HG03280 (cell line): Measurements from ENCODE around the gene IL9.

Source experiments
- ATAC-seq: cut with Tn5 transposase; IDR thresholded peaks from one replicate; pipeline ENCODE4 v1.9.1; 2021; ENCODE audit warnings: mild to moderate bottlenecking, moderate library complexity; ENCODE audit not compliant: unreplicated experiment

The IL9 gene

GRCh38 chr5:135894276-135894675 lies 1.4 kb downstream of the IL9 start:
- ATAC-seq, result no peak

DNA sequence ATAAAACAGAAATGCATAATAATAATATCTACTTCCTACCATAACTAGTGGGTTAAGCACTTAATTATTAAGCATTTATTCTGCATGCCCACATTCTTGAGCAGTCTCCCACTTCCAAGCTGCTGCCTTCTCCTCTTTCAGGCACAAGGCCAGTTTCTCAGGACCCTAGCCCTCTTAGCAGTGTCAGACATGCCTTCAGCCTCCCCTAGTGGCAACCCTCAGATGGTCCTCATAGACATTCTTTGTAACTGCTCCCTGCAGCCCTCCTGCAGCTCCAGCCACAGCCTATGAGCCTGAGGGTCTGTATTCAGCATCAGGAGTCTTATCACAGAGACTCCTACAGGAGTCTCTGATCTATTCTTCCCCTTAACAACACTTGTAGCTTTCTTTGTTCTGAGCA lies 3.9 kb downstream of the IL9 start:
- no peak for ATAC-seq

DNA sequence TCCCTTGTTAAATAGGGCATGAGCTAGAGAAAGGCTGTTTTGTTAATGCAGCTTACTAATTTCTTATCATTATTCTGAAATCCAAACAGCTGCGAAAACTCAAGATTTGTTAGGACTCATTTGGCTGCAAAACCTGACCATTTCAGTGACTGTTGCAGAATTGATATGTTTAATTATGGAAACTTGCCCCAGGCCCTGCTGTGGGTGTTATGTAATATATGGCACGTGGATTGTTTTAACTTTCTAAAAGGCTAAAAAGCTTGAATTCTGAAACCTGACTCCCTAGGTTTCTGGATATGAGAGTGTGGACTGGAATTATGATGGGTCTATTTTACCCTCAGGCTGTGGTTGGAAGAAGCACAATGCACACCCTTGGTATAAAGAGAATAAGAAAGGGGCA lies 4.4 kb downstream of the IL9 start:
- no peak for ATAC-seq

DNA sequence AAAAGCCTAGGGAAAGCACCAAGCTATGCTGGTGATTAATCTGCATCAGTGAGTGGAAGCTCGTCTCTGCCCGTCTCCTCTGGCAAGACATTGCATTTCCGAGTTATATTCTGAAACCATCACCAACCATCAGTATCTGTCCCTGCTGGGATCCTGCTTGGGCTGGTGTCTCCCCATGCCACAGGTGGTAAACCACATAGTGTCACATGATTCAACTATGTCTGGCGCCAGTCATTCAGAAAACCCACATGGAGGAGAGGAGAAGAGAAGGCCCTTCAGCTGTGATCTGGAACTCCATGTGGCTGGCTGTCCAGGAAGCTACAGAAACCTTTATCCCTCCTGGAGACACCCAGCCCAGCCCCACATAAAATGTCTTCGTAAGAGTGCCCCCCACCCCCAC lies 4.8 kb downstream of the IL9 start:
- no peak for ATAC-seq

- ATAC-seq, result no peak
Observed at GRCh38 chr5:135890296-135890695, 5.3 kb downstream of the IL9 start.

GRCh38 chr5:135887881-135888614 lies 7.6 kb downstream of the IL9 start:
- ATAC-seq, result no peak

DNA sequence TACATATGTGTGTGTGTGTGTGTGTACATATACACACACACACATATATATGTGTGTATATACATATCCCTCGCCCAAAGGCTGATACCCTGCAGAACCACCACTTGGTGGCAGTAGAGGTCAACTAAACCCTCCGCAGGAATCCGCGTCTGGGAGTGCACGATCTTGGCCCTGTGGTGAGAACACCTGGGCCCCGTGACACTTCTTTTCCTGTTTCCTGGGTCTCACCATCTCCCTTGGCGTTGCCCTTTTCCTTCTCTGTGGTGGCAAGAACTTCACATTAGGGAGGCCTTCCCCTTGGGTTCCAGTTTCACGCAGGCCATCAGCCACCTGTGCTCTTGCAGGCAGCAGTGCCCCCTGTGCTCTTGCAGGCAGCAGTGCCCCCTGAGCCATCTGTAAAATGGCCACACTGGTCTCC lies 8.2 kb downstream of the IL9 start:
- ATAC-seq, result peak; percentile 90

- no peak for ATAC-seq
Observed at GRCh38 chr5:135886136-135886535, 9.5 kb downstream of the IL9 start.

- ATAC-seq, result no peak
Observed at GRCh38 chr5:135885031-135885430, 10.6 kb downstream of the IL9 start.

DNA sequence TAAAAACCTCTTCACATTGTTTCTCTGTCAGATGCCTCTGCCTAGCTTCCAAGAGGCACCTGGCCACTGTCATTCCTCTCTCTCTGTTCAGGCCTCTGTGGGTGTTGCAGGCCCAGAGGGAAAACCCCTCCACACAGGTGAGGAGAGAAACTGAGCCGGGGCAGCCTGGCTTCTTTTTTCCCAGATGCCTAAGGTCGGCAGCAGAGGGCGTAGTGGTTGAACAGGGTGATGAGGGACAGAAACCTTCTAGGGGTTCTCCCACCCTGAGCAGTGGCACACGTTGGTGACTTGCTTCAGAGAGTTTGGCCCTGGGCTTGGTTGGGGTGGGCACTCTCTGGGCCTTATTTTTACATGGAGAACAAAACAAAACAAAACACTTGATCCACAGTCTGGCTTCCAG lies 12.2 kb downstream of the IL9 start:
- no peak for ATAC-seq

GRCh38 chr5:135883026-135883425 lies 12.6 kb downstream of the IL9 start:
- ATAC-seq, result no peak

- no peak for ATAC-seq
Observed at GRCh38 chr5:135881819-135882218, 13.8 kb downstream of the IL9 start.

DNA sequence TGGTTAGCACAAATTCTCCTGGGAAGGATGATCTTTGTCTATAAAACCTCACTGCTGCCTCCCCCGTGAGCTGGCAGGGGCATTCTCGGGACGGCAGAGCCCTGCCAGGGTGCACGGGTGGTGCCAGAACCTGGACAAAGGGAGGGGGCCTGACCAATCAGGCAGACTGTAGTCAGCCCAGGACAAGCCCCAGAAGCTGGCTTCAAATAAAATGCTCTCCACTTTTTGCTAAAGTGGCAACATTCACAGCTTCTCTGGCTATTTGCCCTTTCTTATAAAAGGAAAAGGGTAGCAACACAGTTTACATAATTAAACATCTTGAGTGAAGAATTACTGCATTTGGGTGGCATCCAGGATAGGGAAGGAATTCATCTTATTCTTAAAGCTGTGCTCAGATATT lies 14.4 kb downstream of the IL9 start:
- ATAC-seq, result no peak

- no peak for ATAC-seq
Observed at GRCh38 chr5:135880801-135881200, 14.8 kb downstream of the IL9 start.

DNA sequence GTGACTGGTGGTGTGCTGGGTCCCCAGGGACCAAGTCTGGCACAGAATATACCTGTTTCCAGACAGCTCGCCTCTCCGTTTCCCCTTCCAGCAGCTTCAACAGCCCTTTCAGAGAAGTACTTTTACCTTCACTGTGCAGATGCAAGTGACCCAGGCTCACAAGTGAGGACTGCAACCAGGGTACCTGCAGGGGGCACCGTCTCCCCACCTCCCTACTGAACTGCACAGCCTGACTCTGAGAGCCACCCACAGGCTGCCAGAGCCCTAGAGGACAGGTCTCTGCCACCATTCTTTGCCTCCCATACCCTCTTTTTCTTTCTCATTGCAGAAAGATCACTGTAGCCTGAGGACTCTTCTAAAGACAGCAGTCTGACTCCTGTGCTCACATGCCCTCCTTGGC lies 15.4 kb downstream of the IL9 start:
- ATAC-seq, result no peak

DNA sequence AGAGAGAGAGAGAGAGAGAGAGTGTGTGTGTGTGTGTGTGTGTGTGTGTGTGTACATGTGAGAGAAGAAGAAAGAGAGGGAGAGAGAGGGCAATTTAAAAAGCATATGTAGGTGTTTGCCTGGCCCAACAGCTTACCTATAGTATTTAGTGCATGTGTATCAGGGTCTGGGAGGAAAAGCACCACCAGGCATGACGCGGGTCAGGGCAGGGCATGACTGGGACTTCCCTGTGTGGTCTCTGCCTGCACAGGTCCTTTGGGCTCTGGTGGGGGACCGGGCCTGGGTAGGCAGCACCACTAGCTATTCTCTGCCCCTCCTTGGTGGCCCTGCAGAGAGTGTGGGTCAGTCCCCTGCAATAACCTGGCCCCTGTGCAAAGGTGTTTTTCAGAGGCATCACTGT lies 16.1 kb downstream of the IL9 start:
- ATAC-seq, result no peak

DNA sequence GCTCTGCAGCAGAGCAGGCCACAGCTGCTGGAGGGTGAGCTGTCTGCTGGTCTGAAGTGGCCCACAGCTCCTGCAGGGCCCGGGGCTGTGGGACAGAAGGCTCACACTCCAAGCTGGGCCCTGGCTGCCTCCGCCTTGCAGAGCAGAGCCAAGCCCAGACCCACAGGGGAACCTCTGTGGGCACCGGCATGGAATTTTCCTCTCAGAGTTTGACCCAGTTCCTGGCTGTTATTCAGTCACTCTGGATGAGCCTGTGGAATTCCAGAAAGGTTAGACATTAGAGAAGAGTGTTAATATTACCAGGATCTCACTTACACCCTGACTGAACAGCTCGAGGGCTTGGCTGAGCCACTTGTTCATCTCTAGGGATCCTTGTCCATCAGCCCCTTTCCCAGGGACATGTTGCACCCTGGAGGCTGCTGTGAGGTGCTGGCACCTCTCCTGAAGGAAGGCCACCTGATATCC lies 17.5 kb downstream of the IL9 start:
- ATAC-seq, result no peak

GRCh38 chr5:135877570-135878155 lies 18.0 kb downstream of the IL9 start:
- ATAC-seq, result no peak

GRCh38 chr5:135876146-135876545 lies 19.5 kb downstream of the IL9 start:
- no peak for ATAC-seq

- ATAC-seq, result no peak
Observed at GRCh38 chr5:135875567-135875966, 20.1 kb downstream of the IL9 start.

DNA sequence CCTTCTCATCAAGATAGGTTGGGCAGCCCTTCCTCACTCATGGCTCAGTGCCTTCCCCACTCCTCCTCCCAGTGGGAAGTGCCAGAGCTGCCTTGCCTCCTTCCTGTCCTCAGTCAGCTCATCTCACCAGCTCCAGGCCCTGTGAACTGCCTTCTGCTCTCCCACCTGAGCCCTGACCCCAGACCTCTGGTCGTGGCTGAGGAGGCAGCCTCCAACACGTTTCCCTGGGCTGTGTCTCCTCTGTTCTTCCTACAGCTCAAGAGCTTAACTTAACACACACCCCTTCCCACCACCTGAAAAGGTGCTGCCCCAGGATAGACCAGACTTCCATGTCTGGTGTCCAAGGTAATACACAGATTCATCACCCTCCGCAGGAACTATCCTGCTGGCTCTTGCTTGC lies 21.2 kb downstream of the IL9 start:
- no peak for ATAC-seq

- ATAC-seq, result no peak
Observed at GRCh38 chr5:135873831-135874230, 21.8 kb downstream of the IL9 start.
